ENCODE data around the gene MRPS6.

DNA sequence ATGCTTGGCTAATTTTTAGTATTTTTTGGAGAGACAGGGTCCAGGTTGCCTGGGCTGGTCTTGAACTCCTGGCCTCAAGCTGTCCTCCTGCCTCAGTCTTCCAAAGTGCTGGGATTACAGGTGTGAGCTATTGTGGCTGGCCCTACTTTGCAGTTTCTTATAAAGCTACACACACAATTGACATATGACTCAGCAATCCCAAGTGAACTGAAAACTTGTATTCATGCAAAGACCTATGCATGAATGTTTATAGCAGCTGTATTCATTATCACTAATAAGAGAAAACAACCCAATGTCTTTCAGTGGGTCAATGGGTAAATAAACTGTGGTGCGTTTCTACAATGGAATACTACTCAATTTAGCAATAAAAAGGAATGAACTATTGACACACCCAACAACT is 103.1 kb downstream of the MRPS6 start:
- TF ChIP-seq POLR2AphosphoS5 (IDR thresholded peaks at IDR 0.05; ENCODE audit: low read depth, low read length) = no peak
- no peak for TF ChIP-seq TAF1 (IDR thresholded peaks at IDR 0.05; ENCODE audit: low read depth, low read length)
- no peak for TF ChIP-seq POLR2A (IDR thresholded peaks at IDR 0.05; ENCODE audit: low read depth, low read length)
- TF ChIP-seq PAX5 (IDR thresholded peaks at IDR 0.05; ENCODE audit: insufficient read depth, low read length, severe bottlenecking) = no peak
- no peak for TF ChIP-seq SPI1 (IDR thresholded peaks at IDR 0.05; ENCODE audit: low read depth, low read length)
